ENCODE measurements around the gene MYBPHL.

Gene MYBPHL

GRCh38 chr1:109277434-109278204, 29.2 kb downstream of the MYBPHL start:
- no peaks in the 10 kb centered on the region for H3K36me3 Mint-ChIP-seq (ENCODE audit: low read depth)
- H3K9me3 Mint-ChIP-seq = no peaks in the 10 kb centered on the region
- no peak overlapping the region for H3K27ac Mint-ChIP-seq
- H3K27me3 Mint-ChIP-seq = no peaks in the 10 kb centered on the region
- H3K4me1 Mint-ChIP-seq (ENCODE audit: low read depth) = peaks cover 15% of the 10 kb centered on the region
- no peak overlapping the region for H3K4me3 Mint-ChIP-seq

DNA sequence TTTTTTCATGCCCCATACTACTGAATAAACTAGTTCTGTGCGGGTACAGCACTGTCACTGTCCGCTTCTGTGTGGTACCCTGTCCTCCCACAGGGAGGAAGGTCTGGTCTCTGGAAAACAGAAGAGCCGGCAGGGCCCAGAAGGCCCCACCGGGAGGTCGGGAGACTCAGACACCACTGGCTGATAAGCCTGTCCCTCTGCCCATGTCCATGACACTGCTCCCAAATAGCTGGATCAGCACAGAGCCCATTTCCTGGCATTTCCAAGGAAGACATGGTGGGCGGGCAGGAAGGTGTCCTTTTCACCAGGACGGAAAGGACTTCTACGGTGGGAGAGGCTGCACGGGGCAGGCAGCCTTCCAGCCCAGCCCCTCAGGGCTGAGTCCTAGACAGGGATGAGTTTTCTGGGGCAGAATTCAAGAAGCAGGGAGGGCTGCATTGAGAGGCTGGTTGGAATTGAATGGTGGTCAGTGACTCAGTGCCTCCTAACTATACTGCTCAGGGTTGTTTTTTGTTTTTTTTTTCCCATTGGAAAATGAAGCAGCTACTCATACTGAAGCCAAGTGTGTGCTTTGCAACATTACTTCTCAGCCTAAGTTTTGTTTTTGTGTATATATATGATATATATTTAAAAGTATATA, 31.0 kb downstream of the MYBPHL start:
- Mint-ChIP-seq H3K9me3 (no peaks in the 10 kb centered on the region), H3K27me3 (no peaks in the 10 kb centered on the region), H3K4me3 (no peak overlapping the region), H3K4me1 (ENCODE audit: low read depth) (peaks cover 8% of the 10 kb centered on the region), H3K36me3 (ENCODE audit: low read depth) (no peaks in the 10 kb centered on the region), H3K27ac (no peak overlapping the region)

GRCh38 chr1:109274533-109275476, 32.0 kb downstream of the MYBPHL start:
- H3K36me3 Mint-ChIP-seq (ENCODE audit: low read depth) = no peaks in the 10 kb centered on the region
- H3K27me3 Mint-ChIP-seq = no peaks in the 10 kb centered on the region
- H3K9me3 Mint-ChIP-seq = no peaks in the 10 kb centered on the region
- H3K4me1 Mint-ChIP-seq (ENCODE audit: low read depth) = peaks cover 8% of the 10 kb centered on the region
- H3K27ac Mint-ChIP-seq = no peak overlapping the region
- no peak overlapping the region for H3K4me3 Mint-ChIP-seq

- H3K27me3 Mint-ChIP-seq = no peaks in the 10 kb centered on the region
- no peak overlapping the region for H3K4me3 Mint-ChIP-seq
- H3K4me1 Mint-ChIP-seq (ENCODE audit: low read depth) = peaks cover 8% of the 10 kb centered on the region
- no peaks in the 10 kb centered on the region for H3K36me3 Mint-ChIP-seq (ENCODE audit: low read depth)
- no peaks in the 10 kb centered on the region for H3K9me3 Mint-ChIP-seq
- no peak overlapping the region for H3K27ac Mint-ChIP-seq
Observed at GRCh38 chr1:109273570-109274288, 33.1 kb downstream of the MYBPHL start.

DNA sequence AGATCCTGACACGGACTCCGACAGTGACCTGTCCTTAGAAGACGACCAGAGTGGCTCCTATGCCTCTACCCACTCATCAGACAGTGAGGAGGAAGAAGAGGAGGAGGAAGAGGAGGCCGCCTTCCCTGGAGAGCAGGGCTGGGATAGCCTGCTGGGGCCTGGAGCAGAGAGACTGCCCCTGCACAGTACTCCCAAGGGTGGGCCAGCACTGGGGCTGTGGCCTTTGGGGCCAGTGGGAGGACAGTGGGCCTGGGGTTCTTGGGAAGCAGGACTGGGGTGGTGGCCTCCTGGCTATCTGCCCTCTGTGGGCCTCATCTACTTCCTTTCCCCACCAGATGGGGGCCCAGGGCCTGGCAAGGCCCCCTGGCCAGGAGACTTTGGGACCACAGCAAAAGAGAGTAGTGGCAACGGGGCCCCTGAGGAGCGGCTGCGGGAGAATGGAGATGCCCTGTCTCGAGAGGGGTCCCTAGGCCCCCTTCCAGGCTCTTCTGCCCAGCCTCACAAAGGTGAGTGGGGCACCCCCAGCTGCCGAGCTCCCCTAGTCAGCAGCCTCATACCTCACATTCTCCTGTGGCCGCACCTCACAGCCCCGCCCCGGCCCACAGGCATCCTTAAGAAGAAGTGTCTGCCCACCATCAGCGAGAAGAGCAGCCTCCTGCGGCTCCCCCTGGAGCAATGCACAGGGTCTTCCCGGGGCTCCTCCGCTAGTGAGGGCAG, 33.8 kb downstream of the MYBPHL start:
- no peaks in the 10 kb centered on the region for H3K27me3 Mint-ChIP-seq
- H3K27ac Mint-ChIP-seq = no peak overlapping the region
- H3K4me1 Mint-ChIP-seq (ENCODE audit: low read depth) = peaks cover 8% of the 10 kb centered on the region
- no peak overlapping the region for H3K4me3 Mint-ChIP-seq
- H3K36me3 Mint-ChIP-seq (ENCODE audit: low read depth) = no peaks in the 10 kb centered on the region
- H3K9me3 Mint-ChIP-seq = no peaks in the 10 kb centered on the region

- H3K36me3 Mint-ChIP-seq (ENCODE audit: low read depth) = no peaks in the 10 kb centered on the region
- H3K9me3 Mint-ChIP-seq = no peaks in the 10 kb centered on the region
- H3K27me3 Mint-ChIP-seq = no peaks in the 10 kb centered on the region
- H3K4me3 Mint-ChIP-seq = no peak overlapping the region
- H3K4me1 Mint-ChIP-seq (ENCODE audit: low read depth) = peaks cover 7% of the 10 kb centered on the region
- no peak overlapping the region for H3K27ac Mint-ChIP-seq
Observed at GRCh38 chr1:109272021-109272799, 34.6 kb downstream of the MYBPHL start.

GRCh38 chr1:109271458-109271857, 35.4 kb downstream of the MYBPHL start:
- no peaks in the 10 kb centered on the region for H3K36me3 Mint-ChIP-seq (ENCODE audit: low read depth)
- H3K27ac Mint-ChIP-seq = no peak overlapping the region
- no peak overlapping the region for H3K4me3 Mint-ChIP-seq
- no peaks in the 10 kb centered on the region for H3K9me3 Mint-ChIP-seq
- peaks cover 5% of the 10 kb centered on the region for H3K4me1 Mint-ChIP-seq (ENCODE audit: low read depth)
- no peaks in the 10 kb centered on the region for H3K27me3 Mint-ChIP-seq

GRCh38 chr1:109270623-109271317, 36.0 kb downstream of the MYBPHL start:
- H3K27me3 Mint-ChIP-seq = no peaks in the 10 kb centered on the region
- H3K27ac Mint-ChIP-seq = no peak overlapping the region
- H3K36me3 Mint-ChIP-seq (ENCODE audit: low read depth) = no peaks in the 10 kb centered on the region
- no peaks in the 10 kb centered on the region for H3K9me3 Mint-ChIP-seq
- peaks cover 5% of the 10 kb centered on the region for H3K4me1 Mint-ChIP-seq (ENCODE audit: low read depth)
- H3K4me3 Mint-ChIP-seq = no peak overlapping the region

DNA sequence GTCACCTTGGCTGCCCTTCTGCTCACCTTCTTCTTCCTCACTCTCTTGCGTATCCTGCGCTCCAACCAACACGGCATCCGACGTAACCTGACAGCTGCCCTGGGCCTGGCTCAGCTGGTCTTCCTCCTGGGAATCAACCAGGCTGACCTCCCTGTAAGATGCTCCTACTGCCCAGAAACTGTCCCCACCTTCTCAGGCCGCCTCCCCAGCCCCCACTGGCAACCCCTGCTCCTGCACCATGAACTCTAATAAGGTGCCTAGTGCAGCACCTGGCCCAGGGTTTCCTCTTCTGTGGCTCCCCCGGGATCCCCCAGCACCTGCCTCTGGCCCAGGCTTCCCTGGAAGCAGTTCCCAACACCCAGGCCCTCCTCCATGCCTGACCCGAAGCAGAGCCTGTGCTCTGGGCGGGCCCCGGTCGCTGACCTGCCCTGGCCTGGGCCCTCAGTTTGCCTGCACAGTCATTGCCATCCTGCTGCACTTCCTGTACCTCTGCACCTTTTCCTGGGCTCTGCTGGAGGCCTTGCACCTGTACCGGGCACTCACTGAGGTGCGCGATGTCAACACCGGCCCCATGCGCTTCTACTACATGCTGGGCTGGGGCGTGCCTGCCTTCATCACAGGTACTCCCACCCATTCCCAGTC, 36.7 kb downstream of the MYBPHL start:
- no peak overlapping the region for H3K27ac Mint-ChIP-seq

GRCh38 chr1:109269212-109269980, 37.4 kb downstream of the MYBPHL start:
- Mint-ChIP-seq H3K9me3 (no peaks in the 10 kb centered on the region), H3K27ac (no peak overlapping the region), H3K4me1 (ENCODE audit: low read depth) (peaks cover 5% of the 10 kb centered on the region), H3K36me3 (ENCODE audit: low read depth) (no peaks in the 10 kb centered on the region), H3K27me3 (no peaks in the 10 kb centered on the region), H3K4me3 (no peak overlapping the region)

More for the DNA sequence above, 36.7 kb downstream of the MYBPHL start:
- Mint-ChIP-seq H3K4me3 (no peak overlapping the region), H3K27me3 (no peaks in the 10 kb centered on the region), H3K36me3 (ENCODE audit: low read depth) (no peaks in the 10 kb centered on the region), H3K9me3 (no peaks in the 10 kb centered on the region), H3K4me1 (ENCODE audit: low read depth) (peaks cover 5% of the 10 kb centered on the region)

DNA sequence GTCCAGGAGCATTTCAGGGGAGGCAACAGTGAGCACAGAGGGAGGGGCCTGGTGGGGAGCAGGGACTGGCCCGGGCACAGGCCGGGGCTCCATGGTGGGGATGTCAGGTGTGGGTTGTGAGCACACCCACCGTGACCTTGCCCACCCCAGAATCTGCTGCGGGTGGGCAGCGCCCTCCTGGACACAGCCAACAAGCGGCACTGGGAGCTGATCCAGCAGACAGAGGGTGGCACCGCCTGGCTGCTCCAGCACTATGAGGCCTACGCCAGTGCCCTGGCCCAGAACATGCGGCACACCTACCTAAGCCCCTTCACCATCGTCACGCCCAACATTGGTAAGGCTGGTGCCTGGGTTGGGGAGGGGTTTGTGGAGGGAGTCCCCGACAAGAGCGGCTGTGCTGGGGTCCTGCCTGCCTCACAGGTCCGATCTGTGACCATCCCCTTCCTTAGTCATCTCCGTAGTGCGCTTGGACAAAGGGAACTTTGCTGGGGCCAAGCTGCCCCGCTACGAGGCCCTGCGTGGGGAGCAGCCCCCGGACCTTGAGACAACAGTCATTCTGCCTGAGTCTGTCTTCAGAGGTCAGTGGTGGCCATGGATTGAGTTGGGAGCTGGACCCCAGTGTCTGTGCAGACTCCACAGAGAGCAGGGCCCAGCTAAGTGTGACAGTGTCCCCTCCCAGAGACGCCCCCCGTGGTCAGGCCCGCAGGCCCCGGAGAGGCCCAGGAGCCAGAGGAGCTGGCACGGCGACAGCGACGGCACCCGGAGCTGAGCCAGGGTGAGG, 38.2 kb downstream of the MYBPHL start:
- Mint-ChIP-seq H3K36me3 (ENCODE audit: low read depth) (no peaks in the 10 kb centered on the region), H3K4me3 (no peak overlapping the region), H3K27ac (no peak overlapping the region), H3K27me3 (no peaks in the 10 kb centered on the region), H3K4me1 (ENCODE audit: low read depth) (no peaks in the 10 kb centered on the region), H3K9me3 (no peaks in the 10 kb centered on the region)

Measured in stimulated activated naive CD8-positive, alpha-beta T cell treated with anti-CD3 and anti-CD28 coated beads, Interleukin-15, Interleukin-2, amounts not matched to agents 100 ng/mL and 50 ng/mL, for 24 hours (primary cell).